H1 (cell line): ENCODE results near the gene G6PC3. TPM values are rescaled to one million over a fixed set of nuclear protein-coding genes. Genes with fewer than 3 reads are reported as not detected.

Experiments used
- CTCF ChIA-PET: fragments of 300-600 bp; sonication (Branson Sonifier 250); formaldehyde crosslinking; loops from one replicate; lab custom pipeline; 2021; ENCODE audit not compliant: partially characterized antibody; lab: Charles Lee
- POLR2A ChIA-PET: fragments of 300-600 bp; sonication (Branson Sonifier 250); formaldehyde crosslinking; loops from one replicate; lab custom pipeline; 2021; ENCODE audit warnings: inconsistent platforms; ENCODE audit not compliant: partially characterized antibody; lab: Charles Lee
- DNase-seq, 2 experiments: peaks; one replicate each; pipeline versions ENCODE4 v3.0.0 to v3.0.0-alpha.2; 2010 to 2022; ENCODE audit warnings: low spot score in 2 of 2, low read depth in 1 of 2, mixed read lengths in 1 of 2
- FAIRE-seq: peaks from 2 replicates; lab custom pipeline; 2011; peaks lifted over from hg19 to GRCh38; lab: Jason Lieb, UNC
- H2AFZ ChIP-seq: 2 replicates; pipeline ENCODE4 v1.8.1; 2012; ENCODE audit warnings: low read length, inconsistent platforms
- H2AK5ac ChIP-seq: 2 replicates; pipeline ENCODE4 v1.6.1; 2013; ENCODE audit warnings: low read depth, low read length
- H2BK120ac ChIP-seq: replicated peaks from 2 replicates; pipeline ENCODE3; 2013; ENCODE audit warnings: low read depth, low read length, inconsistent platforms
- H2BK12ac ChIP-seq: 2 replicates; pipeline ENCODE4 v1.6.1; 2013; ENCODE audit warnings: low read depth, low read length
- H2BK15ac ChIP-seq: 2 replicates; pipeline ENCODE4 v1.6.1; 2013; ENCODE audit warnings: low read length
- H2BK20ac ChIP-seq: 2 replicates; pipeline ENCODE4 v1.6.1; 2013; ENCODE audit warnings: low read length
- H2BK5ac ChIP-seq: 2 replicates; pipeline ENCODE4 v1.6.1; 2013; ENCODE audit warnings: low read depth, low read length
- H3K14ac ChIP-seq: 2 replicates; pipeline ENCODE4 v1.6.1; 2013; ENCODE audit warnings: inconsistent platforms; ENCODE audit not compliant: insufficient read length
- H3K18ac ChIP-seq: 2 replicates; pipeline ENCODE4 v1.6.1; 2013; ENCODE audit warnings: low read length; ENCODE audit errors: extremely low read depth
- H3K23ac ChIP-seq: 2 replicates; pipeline ENCODE4 v1.6.1; 2013; ENCODE audit warnings: inconsistent platforms; ENCODE audit not compliant: insufficient read length
- H3K23me2 ChIP-seq: 2 replicates; pipeline ENCODE4 v1.6.1; 2013; ENCODE audit warnings: low read depth, low read length
- H3K27ac ChIP-seq: 2 replicates; pipeline ENCODE4 v1.6.1; 2011; ENCODE audit warnings: low read depth, low read length, inconsistent platforms
- H3K27me3 ChIP-seq, 4 experiments: replicated peaks in 1 of 4; 1 replicate in 1 of 4; 2 replicates in 3 of 4; pipeline versions ENCODE4 v1.6.1 to v1.8.1; 2011 to 2013; ENCODE audit warnings: low read length in 3 of 4, mild to moderate bottlenecking in 3 of 4, inconsistent platforms in 2 of 4, mixed read lengths in 2 of 4, moderate library complexity in 1 of 4; ENCODE audit not compliant: control insufficient read depth in 3 of 4, insufficient read depth in 3 of 4; ENCODE audit errors: extremely low read depth in 1 of 4
- H3K36me3 ChIP-seq, 4 experiments: 2 replicates each; pipeline versions ENCODE4 v1.6.1 to v1.8.1; 2011 to 2013; ENCODE audit warnings: mild to moderate bottlenecking in 4 of 4, low read length in 3 of 4, moderate library complexity in 2 of 4, control low read depth in 1 of 4, inconsistent platforms in 1 of 4; ENCODE audit not compliant: insufficient read depth in 4 of 4, control insufficient read depth in 2 of 4
- H3K4ac ChIP-seq: replicated peaks from 2 replicates; pipeline ENCODE3; 2013; ENCODE audit warnings: low read length, low read depth, mixed read lengths, inconsistent platforms; ENCODE audit not compliant: insufficient read length
- H3K4me1 ChIP-seq, 4 experiments: replicated peaks in 1 of 4; 1 replicate in 1 of 4; 2 replicates in 3 of 4; pipeline versions ENCODE4 v1.6.1 to v1.8.1; 2011 to 2013; ENCODE audit warnings: low read length in 3 of 4, inconsistent platforms in 2 of 4, mixed read lengths in 1 of 4; ENCODE audit not compliant: insufficient read depth in 4 of 4, control insufficient read depth in 3 of 4
- H3K4me2 ChIP-seq, 2 experiments: 2 replicates each; pipeline versions ENCODE4 v1.6.1 to v1.8.1; 2011 to 2013; ENCODE audit warnings: low read depth in 2 of 2, low read length in 2 of 2, control low read depth in 1 of 2, inconsistent platforms in 1 of 2, mild to moderate bottlenecking in 1 of 2; ENCODE audit not compliant: insufficient read depth in 1 of 2
- H3K4me3 ChIP-seq, 4 experiments: fragments of 200-600, 300-600 bp in 1 of 4; sonication (generic), shearing (Covaris generic), sonication (Bioruptor Twin) in 1 of 4; 2 replicates each; pipeline versions ENCODE4 v1.5.1 to v1.8.1; 2011 to 2016; ENCODE audit warnings: low read length in 4 of 4, low read depth in 3 of 4, control low read depth in 2 of 4, inconsistent platforms in 2 of 4, mild to moderate bottlenecking in 2 of 4, mixed read lengths in 1 of 4, moderate library complexity in 1 of 4; ENCODE audit not compliant: insufficient read depth in 2 of 4; ENCODE audit errors: extremely low read depth in 1 of 4
- H3K56ac ChIP-seq: replicated peaks from 2 replicates; pipeline ENCODE3; 2013; ENCODE audit warnings: low read depth, mild to moderate bottlenecking, mixed read lengths, low read length, inconsistent platforms; ENCODE audit not compliant: insufficient read length
- H3K79me1 ChIP-seq: 2 replicates; pipeline ENCODE4 v1.6.1; 2013; ENCODE audit warnings: low read depth, low read length, control low read depth
- H3K79me2 ChIP-seq, 2 experiments: 2 replicates each; pipeline versions ENCODE4 v1.6.1 to v1.8.1; 2012 to 2013; ENCODE audit warnings: low read length in 2 of 2, mild to moderate bottlenecking in 2 of 2, inconsistent platforms in 1 of 2; ENCODE audit not compliant: insufficient read depth in 2 of 2, control insufficient read depth in 1 of 2
- H3K9ac ChIP-seq, 4 experiments: replicated peaks in 1 of 4; 1 replicate in 1 of 4; 2 replicates in 3 of 4; pipeline versions ENCODE4 v1.6.1 to v1.8.1; 2011 to 2013; ENCODE audit warnings: low read depth in 3 of 4, low read length in 3 of 4, control low read depth in 2 of 4, mild to moderate bottlenecking in 2 of 4, moderate library complexity in 2 of 4, inconsistent platforms in 1 of 4; ENCODE audit errors: extremely low read depth in 1 of 4
- H3K9me3 ChIP-seq, 2 experiments: 2 replicates each; pipeline versions ENCODE4 v1.6.1 to v1.8.1; 2012 to 2013; ENCODE audit warnings: mild to moderate bottlenecking in 2 of 2, moderate library complexity in 2 of 2, control low read depth in 1 of 2, inconsistent platforms in 1 of 2, low read depth in 1 of 2, low read length in 1 of 2, mixed read lengths in 1 of 2; ENCODE audit not compliant: insufficient read depth in 2 of 2
- H4K20me1 ChIP-seq, 2 experiments: replicated peaks in 1 of 2; 2 replicates each; pipeline versions ENCODE3 to v1.8.1; 2011 to 2013; ENCODE audit warnings: inconsistent platforms in 2 of 2, low read length in 2 of 2, mild to moderate bottlenecking in 1 of 2; ENCODE audit not compliant: insufficient read depth in 2 of 2, control insufficient read depth in 1 of 2
- H4K5ac ChIP-seq: 2 replicates; pipeline ENCODE4 v1.6.1; 2013; ENCODE audit warnings: low read length, low read depth, mixed read lengths, inconsistent platforms; ENCODE audit not compliant: insufficient read length
- H4K8ac ChIP-seq: 2 replicates; pipeline ENCODE4 v1.8.0; 2013; ENCODE audit warnings: mild to moderate bottlenecking, moderate library complexity, low read length, inconsistent platforms; ENCODE audit not compliant: insufficient read depth; ENCODE audit errors: extremely low read depth
- H4K91ac ChIP-seq: replicated peaks from 2 replicates; pipeline ENCODE3; 2013; ENCODE audit warnings: low read length, mixed read lengths, inconsistent platforms; ENCODE audit not compliant: insufficient read length
- SP1 ChIP-seq: IDR thresholded peaks from 2 replicates; pipeline ENCODE4 v1.6.1; 2011; ENCODE audit warnings: low read depth, low read length
- WGBS, 2 experiments: shearing (Covaris generic) in 1 of 2; methylation state at CpG; one replicate each; pipeline versions ENCODE4 v1.1.6 to v1.1.7; 2013 to 2015; ENCODE audit warnings: low lambda C conversion rate in 2 of 2, mixed read lengths in 2 of 2, inconsistent platforms in 1 of 2, low coverage in 1 of 2, missing lambda C conversion rate in 1 of 2; ENCODE audit not compliant: insufficient replicate concordance in 2 of 2, insufficient coverage in 1 of 2, insufficient read length in 1 of 2; ENCODE audit errors: extremely low coverage in 1 of 2, missing lambda C conversion rate in 1 of 2; 5-methylcytosine and 5-hydroxymethylcytosine counted together
- polyA plus RNA-seq, 7 experiments: library from polyadenylated mRNA; depleted of rRNA in 3 of 7; stranded (reverse) in 5 of 7; unstranded in 2 of 7; fragments of >200 nt in 5 of 7; fragments of 200-250 nt in 2 of 7; gene quantifications; 1 replicate in 5 of 7; 2 replicates in 1 of 7; 4 replicates in 1 of 7; pipeline versions ENCODE4 v1.2.1 to v1.2.3, GENCODE V29; 2011 to 2013; ENCODE audit warnings: missing spikeins in 2 of 7, mixed read lengths in 2 of 7
- total RNA-seq: library from RNA; stranded (reverse); fragmentation: NEBNext Ultra II Directional; extraction: Animal tissue kit (Norgen Biotek cat#: 25700); gene quantifications from 2 replicates; pipeline ENCODE4 v1.2.1, GENCODE V29; 2021
- TF ChIP-seq, protein P1 (sequence below): IDR thresholded peaks from 2 replicates; pipeline ENCODE4 v1.6.1; 2012; ENCODE audit warnings: low read length, inconsistent platforms

The G6PC3 gene
- total and polyA plus RNA-seq, 2 of the 8 experiments (the other 6 are each of a cell fraction or from before 2014, with no cell fraction given): 104 to 343 TPM

- Histone ChIP-seq H2AFZ (no peak overlapping the region), H3K56ac (no peak overlapping the region), H3K18ac (no peak overlapping the region), H4K5ac (no peak overlapping the region), H2BK5ac (no peak overlapping the region), H3K79me1 (no peaks in the 10 kb centered on the region; the same call in 1 of the 2 replicates), H4K20me1 (peaks cover 2 to 16% of the 10 kb centered on the region in 2 experiments), H3K9ac (no peak overlapping the region), H2AK5ac (no peak overlapping the region), H3K79me2 (no peaks in the 10 kb centered on the region), H3K9me3 (no peaks in the 10 kb centered on the region), H3K4me3 (no peak overlapping the region), H2BK120ac (no peak overlapping the region), H4K8ac (no peak overlapping the region), H3K27me3 (no peaks in the 10 kb centered on the region), H2BK20ac (no peak overlapping the region), H3K14ac (no peak overlapping the region), H4K91ac (no peak overlapping the region), H3K23ac (no peak overlapping the region), H3K4me2 (no peak overlapping the region), H3K36me3 (peaks cover 8 to 46% (median 23%) of the 10 kb centered on the region in 4 experiments; a peak in 7 of 8 replicates), H3K27ac (no peak overlapping the region), H3K4me1 (no peaks in the 10 kb centered on the region), H2BK12ac (no peak overlapping the region), H3K23me2 (no peaks in the 10 kb centered on the region), H2BK15ac (no peak overlapping the region), H3K4ac (no peak overlapping the region)
- ChIA-PET POLR2A (interaction anchor here (0.6 to 6.5 kb wide), 6 partner anchors 9 to 24 kb away, joined by 3 to 55 read pairs (median 4); no protein-coding TSS in a partner anchor), CTCF (interaction anchor here (0.6 to 13.3 kb wide), 5 partner anchors 8 to 39 kb away, joined by 3 to 108 read pairs (median 8); no protein-coding TSS in a partner anchor)
- FAIRE-seq (no peak), DNase-seq (no peak)
- WGBS, 2 experiments: 93% methylated on average over 3 of the region's 3 CpGs; no CpG with 5 or more reads in 1 of the 2 experiments
- TF ChIP-seq SP1: no peak
- TF ChIP-seq, protein P1, sequence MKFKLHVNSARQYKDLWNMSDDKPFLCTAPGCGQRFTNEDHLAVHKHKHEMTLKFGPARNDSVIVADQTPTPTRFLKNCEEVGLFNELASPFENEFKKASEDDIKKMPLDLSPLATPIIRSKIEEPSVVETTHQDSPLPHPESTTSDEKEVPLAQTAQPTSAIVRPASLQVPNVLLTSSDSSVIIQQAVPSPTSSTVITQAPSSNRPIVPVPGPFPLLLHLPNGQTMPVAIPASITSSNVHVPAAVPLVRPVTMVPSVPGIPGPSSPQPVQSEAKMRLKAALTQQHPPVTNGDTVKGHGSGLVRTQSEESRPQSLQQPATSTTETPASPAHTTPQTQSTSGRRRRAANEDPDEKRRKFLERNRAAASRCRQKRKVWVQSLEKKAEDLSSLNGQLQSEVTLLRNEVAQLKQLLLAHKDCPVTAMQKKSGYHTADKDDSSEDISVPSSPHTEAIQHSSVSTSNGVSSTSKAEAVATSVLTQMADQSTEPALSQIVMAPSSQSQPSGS: no peak
Measured at GRCh38 chr17:44030482-44030881, 40.1 kb upstream of the G6PC3 start.
